Activated naive CD4-positive, alpha-beta T cell treated with anti-CD3 and anti-CD28 coated beads, Interleukin-2, amount 50 U/mL, for 72 hours (primary cell): Measurements from ENCODE around the gene ARID3A. TPM values are rescaled to one million over a fixed set of nuclear protein-coding genes. Genes with fewer than 3 reads are reported as not detected.

ENCODE experiments used
- ATAC-seq, 2 donors: fragments of 150-1000 bp; cut with Tn5 transposase; 2 replicates each; pipeline ENCODE4 v1.10.0; 2021; ENCODE audit warnings: mild to moderate bottlenecking in 2 of 2, moderate library complexity in 2 of 2
- DNase-seq, 2 donors: peaks; one replicate each; pipeline ENCODE4 v3.0.0; 2021 to 2022; ENCODE audit warnings: low spot score in 2 of 2
- H3K27ac Mint-ChIP-seq, 2 donors: one replicate each; pipeline ENCODE4 v1.8.0; 2022; ENCODE audit warnings: mild to moderate bottlenecking in 2 of 2, mixed read lengths in 2 of 2
- H3K36me3 Mint-ChIP-seq, 2 donors: one replicate each; pipeline ENCODE4 v1.8.0; 2022; ENCODE audit warnings: mixed read lengths in 2 of 2
- H3K9me3 Mint-ChIP-seq, 2 donors: one replicate each; pipeline ENCODE4 v1.8.0; 2022; ENCODE audit warnings: mixed read lengths in 2 of 2
- total RNA-seq, 2 donors: library from RNA; stranded (reverse); gene quantifications; one replicate each; pipeline ENCODE4 v1.2.3, GENCODE V29; 2022

ARID3A gene
- total RNA-seq, 2 donors from 2014 or later: 22.4 to 35.7 TPM

DNA sequence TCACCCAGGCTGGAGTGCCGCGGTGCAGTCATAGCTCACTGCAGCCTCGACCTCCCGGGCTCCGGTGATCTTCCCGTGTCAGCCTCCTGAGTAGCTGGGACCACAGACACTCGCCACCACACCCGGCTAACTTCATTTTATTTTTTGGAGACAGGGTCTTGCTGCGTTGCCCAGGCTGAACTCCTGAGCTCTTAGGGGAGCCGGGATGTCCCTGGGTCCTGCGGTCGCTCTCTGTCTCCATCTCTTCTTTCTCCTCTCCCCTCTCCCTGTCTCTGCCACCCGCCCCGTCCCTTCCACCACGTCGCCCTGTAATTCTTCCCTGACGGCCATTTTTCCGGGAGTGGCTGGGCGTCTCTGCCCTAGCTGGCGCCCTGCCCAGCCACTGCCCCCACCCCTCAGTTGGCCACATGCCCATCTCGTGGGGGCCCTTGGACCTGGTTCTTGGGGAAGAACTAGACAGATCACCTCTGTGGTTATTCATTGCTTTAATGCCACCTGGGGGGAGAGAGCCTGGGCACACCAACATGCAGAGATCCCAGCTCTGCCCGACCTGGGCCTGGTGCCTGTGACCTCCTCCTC, 18.9 kb downstream of the ARID3A start:
- no peaks in the 10 kb centered on the region for H3K9me3 Mint-ChIP-seq
- ATAC-seq: no peak
- H3K27ac Mint-ChIP-seq: no peak overlapping the region
- H3K36me3 Mint-ChIP-seq: peaks cover 0 to 17% of the 10 kb centered on the region in 2 donors
- DNase-seq: no peak

DNA sequence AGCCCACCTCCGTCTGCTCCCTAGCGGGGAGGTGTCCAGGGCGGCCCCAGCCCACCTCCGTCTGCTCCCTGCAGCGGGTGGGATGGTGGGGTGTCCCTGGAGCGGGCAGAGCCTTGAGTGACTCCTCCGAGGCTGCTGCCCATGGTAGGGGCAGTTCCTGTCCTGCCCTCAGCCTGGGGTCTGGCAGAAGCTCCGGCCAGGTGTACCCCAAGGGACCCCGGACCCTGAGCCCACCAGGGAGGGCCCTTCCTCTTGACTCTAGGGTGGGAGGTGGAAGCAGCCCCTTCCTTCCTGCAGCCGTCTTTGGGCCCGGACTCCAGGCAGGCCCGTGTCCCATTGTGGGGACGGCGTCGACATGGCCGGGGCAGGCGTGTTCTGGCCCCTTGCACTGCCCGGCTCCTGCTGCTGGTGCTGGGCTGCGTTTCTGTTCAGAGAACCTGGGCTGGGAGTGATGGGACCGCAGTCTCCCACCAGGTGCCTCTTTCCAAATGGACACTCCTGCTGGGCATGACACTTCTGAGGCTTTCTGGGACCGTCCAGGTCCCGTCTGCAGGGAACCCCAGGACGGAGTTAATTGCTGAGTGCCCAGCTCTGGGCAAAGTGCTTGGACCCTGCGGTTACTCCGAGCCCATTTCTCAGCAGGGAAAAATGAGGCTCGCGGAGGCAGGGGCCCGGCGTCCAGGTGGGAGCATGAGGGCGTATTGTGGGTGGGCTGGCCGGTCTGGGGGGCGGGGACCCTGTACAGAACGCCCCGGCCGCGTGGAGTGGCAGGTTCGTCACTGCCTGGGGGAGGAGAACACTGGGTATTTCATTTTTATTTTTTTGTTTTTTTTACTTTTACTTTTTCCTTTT, 19.8 kb downstream of the ARID3A start:
- ATAC-seq (no peak), DNase-seq (no peak)
- Mint-ChIP-seq H3K36me3 (peaks cover 0 to 10% of the 10 kb centered on the region in 2 donors), H3K27ac (no peak overlapping the region), H3K9me3 (no peaks in the 10 kb centered on the region)

DNA sequence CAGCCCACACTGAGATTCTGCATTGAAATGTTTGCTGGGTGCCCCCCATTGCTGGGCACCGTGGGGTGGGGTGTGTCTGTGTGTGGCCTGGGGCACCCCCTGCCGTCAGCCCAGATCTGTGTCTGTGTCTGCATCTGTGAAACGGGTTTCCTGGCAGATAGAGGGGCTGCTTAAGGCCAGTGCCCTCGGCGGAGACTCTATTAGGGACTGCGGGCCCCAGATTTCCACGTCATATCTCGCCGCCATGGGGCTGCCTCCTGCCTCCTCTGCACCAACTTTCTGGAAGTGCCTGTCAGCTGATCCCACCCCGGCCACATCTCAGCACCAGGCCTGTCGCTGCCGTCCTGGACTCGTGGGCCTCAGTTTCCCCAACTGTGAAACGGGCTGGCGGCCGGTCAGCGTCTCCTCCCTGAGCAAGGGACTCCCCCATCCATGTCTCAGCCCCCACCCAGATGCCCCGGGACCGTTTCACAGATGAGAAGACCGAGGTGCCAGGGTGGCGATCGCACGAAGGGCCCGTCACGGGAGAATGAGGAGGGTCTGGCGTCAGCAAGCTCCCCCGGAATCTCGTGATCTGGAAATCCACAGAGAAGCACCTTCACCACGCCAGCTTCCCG, 21.4 kb downstream of the ARID3A start:
- Mint-ChIP-seq H3K9me3 (no peaks in the 10 kb centered on the region), H3K36me3 (peaks cover 0 to 6% of the 10 kb centered on the region in 2 donors), H3K27ac (no peak overlapping the region)
- DNase-seq: no peak
- no peak for ATAC-seq

- peak in 1 of 2 donors; percentile 39 for ATAC-seq
- Mint-ChIP-seq H3K9me3 (no peaks in the 10 kb centered on the region), H3K36me3 (no peaks in the 10 kb centered on the region), H3K27ac (no peak overlapping the region)
- no peak for DNase-seq
These were observed 22.1 kb downstream of the ARID3A start for GRCh38 chr19:947707-948539.

DNA sequence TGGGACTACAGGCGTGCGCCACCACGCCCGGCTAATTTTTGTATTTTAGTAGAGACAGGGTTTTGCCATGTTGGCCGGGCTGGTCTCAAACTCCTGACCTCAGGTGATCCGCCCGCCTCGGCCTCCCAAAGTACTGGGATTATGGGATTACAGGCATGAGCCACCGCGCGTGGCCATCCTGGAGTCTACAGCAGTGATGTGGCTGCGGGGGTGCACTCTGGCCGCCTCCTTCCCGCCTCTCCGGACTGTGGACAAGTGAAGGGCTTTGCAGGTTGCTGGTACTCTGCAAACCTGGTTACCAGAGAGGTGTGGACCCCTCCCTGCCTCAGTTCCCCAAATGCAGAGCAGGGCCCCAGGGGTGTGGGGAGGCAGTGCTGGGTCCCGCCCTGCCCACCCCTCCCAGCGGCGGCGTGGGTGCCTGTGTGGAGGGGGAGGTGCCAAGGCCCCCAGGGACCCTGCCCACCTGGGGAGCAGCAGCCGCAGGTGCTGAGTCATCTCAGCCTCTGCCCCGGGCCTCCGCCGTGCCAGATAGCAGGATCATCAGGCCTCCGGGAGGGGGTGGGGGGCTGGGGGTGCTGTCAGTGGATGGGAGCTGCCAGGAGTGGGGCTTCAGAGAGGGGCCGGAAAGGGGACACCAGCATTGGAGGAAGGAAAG, 23.1 kb downstream of the ARID3A start:
- DNase-seq (no peak), ATAC-seq (no peak)
- H3K9me3 Mint-ChIP-seq: no peaks in the 10 kb centered on the region
- H3K36me3 Mint-ChIP-seq: no peaks in the 10 kb centered on the region
- no peak overlapping the region for H3K27ac Mint-ChIP-seq

DNA sequence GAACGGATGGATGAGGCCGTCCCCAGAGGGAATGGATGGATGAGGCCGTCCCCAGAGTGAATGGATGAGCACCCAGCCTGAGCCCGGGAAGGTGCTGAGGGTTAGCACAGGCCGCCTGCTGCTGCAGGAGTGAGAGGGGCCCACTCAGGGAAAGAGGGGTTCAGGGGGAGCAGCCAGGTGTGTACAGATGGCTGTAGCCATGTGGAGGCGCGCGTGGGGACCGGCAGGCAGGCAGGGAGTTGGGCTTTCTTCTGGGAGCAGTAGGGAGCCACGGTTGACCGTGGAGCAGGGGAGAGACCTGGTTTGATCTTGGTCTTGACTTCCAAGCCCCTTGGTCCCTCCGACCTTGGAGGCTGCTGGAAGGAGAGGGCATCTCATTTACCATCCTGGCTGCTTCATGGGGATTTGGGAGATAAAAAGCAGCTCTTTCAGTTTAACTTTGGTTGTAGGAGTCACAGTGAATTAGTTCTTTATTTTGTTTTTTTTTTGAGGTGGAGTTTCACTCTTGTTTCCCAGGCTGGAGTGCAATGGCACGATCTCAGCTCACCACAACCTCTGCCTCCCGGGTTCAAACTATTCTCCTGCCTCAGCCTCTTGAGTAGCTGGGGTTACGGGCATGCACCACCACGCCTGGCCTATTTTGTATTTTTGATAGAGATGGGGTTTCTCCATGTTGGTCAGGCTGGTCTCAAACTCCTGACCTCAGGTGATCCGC, 24.7 kb downstream of the ARID3A start:
- H3K36me3 Mint-ChIP-seq: no peaks in the 10 kb centered on the region
- ATAC-seq (no peak), DNase-seq (no peak)
- no peaks in the 10 kb centered on the region for H3K9me3 Mint-ChIP-seq
- no peak overlapping the region for H3K27ac Mint-ChIP-seq

DNA sequence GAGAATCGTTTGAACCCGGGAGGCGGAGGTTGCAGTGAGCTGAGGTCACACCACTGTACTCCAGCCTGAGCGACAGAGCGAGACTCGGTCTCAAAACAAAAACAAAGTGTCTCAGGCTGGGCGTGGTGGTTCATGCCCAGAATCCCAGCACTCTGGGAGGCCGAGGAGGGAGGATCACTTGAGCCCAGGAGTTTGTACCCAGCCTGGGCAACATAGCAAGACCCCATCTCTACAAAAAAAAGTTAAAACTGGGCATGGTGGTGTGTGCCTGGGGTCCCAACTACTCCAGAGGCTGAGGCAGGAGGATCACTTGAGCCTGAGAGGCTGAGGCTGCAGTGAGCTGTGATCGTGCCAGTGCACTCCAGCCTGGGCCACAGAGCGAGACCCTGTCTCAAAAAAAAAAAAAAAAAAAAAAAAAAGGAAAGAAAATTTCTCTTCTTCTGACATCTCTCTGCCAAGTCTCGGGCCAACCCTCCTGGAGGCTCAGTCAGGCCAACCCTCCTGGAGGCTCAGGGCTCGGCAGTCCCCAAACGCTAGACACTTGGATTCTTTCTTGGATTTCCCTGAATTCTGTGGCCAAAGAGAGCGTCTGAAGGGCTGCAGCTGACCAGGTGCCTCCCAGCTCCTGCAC, 26.3 kb downstream of the ARID3A start:
- Mint-ChIP-seq H3K9me3 (no peaks in the 10 kb centered on the region), H3K36me3 (no peaks in the 10 kb centered on the region), H3K27ac (no peak overlapping the region)
- ATAC-seq: no peak
- no peak for DNase-seq

GRCh38 chr19:952680-953444, 27.0 kb downstream of the ARID3A start:
- no peak overlapping the region for H3K27ac Mint-ChIP-seq
- H3K9me3 Mint-ChIP-seq: no peaks in the 10 kb centered on the region
- ATAC-seq: no peak
- DNase-seq: no peak
- no peaks in the 10 kb centered on the region for H3K36me3 Mint-ChIP-seq

GRCh38 chr19:953445-954271, 27.8 kb downstream of the ARID3A start:
- Mint-ChIP-seq H3K27ac (no peak overlapping the region), H3K36me3 (no peaks in the 10 kb centered on the region), H3K9me3 (no peaks in the 10 kb centered on the region)
- no peak for ATAC-seq
- no peak for DNase-seq

- Mint-ChIP-seq H3K27ac (no peak overlapping the region), H3K36me3 (no peaks in the 10 kb centered on the region), H3K9me3 (no peaks in the 10 kb centered on the region)
- no peak for ATAC-seq
- DNase-seq: no peak
These were observed 28.4 kb downstream of the ARID3A start for GRCh38 chr19:954272-954671.

- no peaks in the 10 kb centered on the region for H3K36me3 Mint-ChIP-seq
- no peaks in the 10 kb centered on the region for H3K9me3 Mint-ChIP-seq
- H3K27ac Mint-ChIP-seq: no peak overlapping the region
- DNase-seq (no peak), ATAC-seq (no peak)
These were observed 29.0 kb downstream of the ARID3A start for GRCh38 chr19:954672-955494.

- Mint-ChIP-seq H3K27ac (no peak overlapping the region), H3K36me3 (no peaks in the 10 kb centered on the region)
- no peak for ATAC-seq
These were observed 30.2 kb downstream of the ARID3A start for GRCh38 chr19:955803-956765.

More at GRCh38 chr19:955803-956765, 30.2 kb downstream of the ARID3A start:
- no peak for DNase-seq
- no peaks in the 10 kb centered on the region for H3K9me3 Mint-ChIP-seq
